Measurements from ENCODE around the gene GALNTL6. TPM values are rescaled to one million over a fixed set of nuclear protein-coding genes. Genes with fewer than 3 reads are reported as not detected.

Gene GALNTL6
- total RNA-seq, 2 donors from 2014 or later, result 0.19 to 0.20 TPM

- Histone ChIP-seq H3K27ac (no peak overlapping the region), H3K9ac (ENCODE audit: low read depth in 2 of 2, low read length in 2 of 2) (no peak overlapping the region), H3K36me3 (no peaks in the 10 kb centered on the region), H3K4me3 (no peak overlapping the region), H3K27me3 (no peaks in the 10 kb centered on the region), H3K9me3 (no peaks in the 10 kb centered on the region), H3K4me1 (no peaks in the 10 kb centered on the region)
- DNase-seq, result no peak
- no peak for TF ChIP-seq CTCF (IDR thresholded peaks at IDR 0.05)
- intact Hi-C loops (cut with DNase I), result no loop called here
Observed at GRCh38 chr4:172546782-172547181, 733.6 kb downstream of the GALNTL6 start.

GRCh38 chr4:172547724-172548123, 734.5 kb downstream of the GALNTL6 start:
- no peaks in the 10 kb centered on the region for H3K27me3 ChIP-seq
- intact Hi-C loops (cut with DNase I), result no loop called here
- H3K4me1 ChIP-seq, result no peaks in the 10 kb centered on the region
- H3K4me3 ChIP-seq, result no peak overlapping the region
- no peak for TF ChIP-seq CTCF (IDR thresholded peaks at IDR 0.05)
- no peaks in the 10 kb centered on the region for H3K36me3 ChIP-seq
- no peaks in the 10 kb centered on the region for H3K9me3 ChIP-seq
- no peak overlapping the region for H3K27ac ChIP-seq
- DNase-seq, result no peak
- H3K9ac ChIP-seq (ENCODE audit: low read depth in 2 of 2, low read length in 2 of 2), result no peak overlapping the region

GRCh38 chr4:172553216-172553615, 740.0 kb downstream of the GALNTL6 start:
- intact Hi-C loops (cut with DNase I), result no loop called here
- Histone ChIP-seq H3K9ac (ENCODE audit: low read depth in 2 of 2, low read length in 2 of 2) (no peak overlapping the region), H3K36me3 (no peaks in the 10 kb centered on the region), H3K4me3 (no peak overlapping the region), H3K27ac (no peak overlapping the region), H3K9me3 (no peaks in the 10 kb centered on the region), H3K27me3 (no peaks in the 10 kb centered on the region), H3K4me1 (no peaks in the 10 kb centered on the region)
- DNase-seq, result no peak
- no peak for TF ChIP-seq CTCF (IDR thresholded peaks at IDR 0.05)

- no peaks in the 10 kb centered on the region for H3K27me3 ChIP-seq
- no peaks in the 10 kb centered on the region for H3K9me3 ChIP-seq
- no peaks in the 10 kb centered on the region for H3K36me3 ChIP-seq
- DNase-seq, result no peak
- H3K27ac ChIP-seq, result no peak overlapping the region
- H3K4me3 ChIP-seq, result no peak overlapping the region
- intact Hi-C loops (cut with DNase I), result no loop called here
- TF ChIP-seq CTCF (IDR thresholded peaks at IDR 0.05), result no peak
- H3K4me1 ChIP-seq, result no peaks in the 10 kb centered on the region
- H3K9ac ChIP-seq (ENCODE audit: low read depth in 2 of 2, low read length in 2 of 2), result no peak overlapping the region
Observed at GRCh38 chr4:172554588-172554987, 741.4 kb downstream of the GALNTL6 start.

GRCh38 chr4:172555725-172556124, 742.5 kb downstream of the GALNTL6 start:
- DNase-seq, result no peak
- H3K9me3 ChIP-seq, result no peaks in the 10 kb centered on the region
- no peak overlapping the region for H3K27ac ChIP-seq
- H3K4me3 ChIP-seq, result no peak overlapping the region
- H3K27me3 ChIP-seq, result no peaks in the 10 kb centered on the region
- intact Hi-C loops (cut with DNase I), result no loop called here
- H3K36me3 ChIP-seq, result no peaks in the 10 kb centered on the region
- no peak for TF ChIP-seq CTCF (IDR thresholded peaks at IDR 0.05)
- no peaks in the 10 kb centered on the region for H3K4me1 ChIP-seq
- H3K9ac ChIP-seq (ENCODE audit: low read depth in 2 of 2, low read length in 2 of 2), result no peak overlapping the region

- DNase-seq, result no peak
- Histone ChIP-seq H3K9ac (ENCODE audit: low read depth in 2 of 2, low read length in 2 of 2) (no peak overlapping the region), H3K27ac (no peak overlapping the region), H3K4me1 (no peaks in the 10 kb centered on the region), H3K9me3 (no peaks in the 10 kb centered on the region), H3K27me3 (no peaks in the 10 kb centered on the region), H3K36me3 (no peaks in the 10 kb centered on the region), H3K4me3 (no peak overlapping the region)
- TF ChIP-seq CTCF (IDR thresholded peaks at IDR 0.05), result no peak
- intact Hi-C loops (cut with DNase I), result no loop called here
Observed at GRCh38 chr4:172573899-172574298, 760.7 kb downstream of the GALNTL6 start.
